Ovary (tissue), 3 donors: ENCODE data around the gene AGBL5.

Source experiments
- CTCF ChIP-seq, 3 donors: fragments of 450-650 bp in 2 of 3; fragments of 200-600 bp in 1 of 3; IDR thresholded peaks; one replicate each; pipeline versions ENCODE4 v1.5.1 to v1.8.0; 2016 to 2022; ENCODE audit warnings: antibody characterized with exemption in 3 of 3, mild to moderate bottlenecking in 1 of 3
- EP300 ChIP-seq: sonication (generic); formaldehyde crosslinking; IDR thresholded peaks from one replicate; pipeline ENCODE4 v1.6.1; 2017; ENCODE audit warnings: antibody characterized with exemption
- POLR2A ChIP-seq: fragments of 450-650 bp; IDR thresholded peaks from one replicate; pipeline ENCODE4 v1.6.1; 2017; ENCODE audit warnings: antibody characterized with exemption, mild to moderate bottlenecking, moderate library complexity
- donor health status: DM: no; HTN: no; CAD: no.

GRCh38 chr2:27060323-27060722, 8.9 kb downstream of the AGBL5 start:
- no peak for TF ChIP-seq CTCF (IDR thresholded peaks at IDR 0.05)
- TF ChIP-seq POLR2A, result no peak
- no peak for TF ChIP-seq EP300
